ENCODE measurements around the gene DNAAF5. TPM values are rescaled to one million over a fixed set of nuclear protein-coding genes. Genes with fewer than 3 reads are reported as not detected.

DNAAF5 gene
- total RNA-seq, 1 donor from 2014 or later = 45.6 TPM

GRCh38 chr7:711093-711921 is 15.2 kb upstream of the DNAAF5 start:
- no peak overlapping the region for H3K27ac Mint-ChIP-seq
- peaks cover 19% of the 10 kb centered on the region for H3K36me3 Mint-ChIP-seq
- H3K9me3 Mint-ChIP-seq = no peaks in the 10 kb centered on the region
- DNase-seq (ENCODE audit: extremely low spot score, unreplicated experiment) = no peak
- no peak for TF ChIP-seq CTCF (conservative IDR thresholded peaks at IDR 0.05)
- H3K27me3 Mint-ChIP-seq = peaks cover 4% of the 10 kb centered on the region
- H3K4me1 Mint-ChIP-seq (ENCODE audit: unreplicated experiment) = peaks cover 29% of the 10 kb centered on the region
- peak overlapping the region; percentile 76 for H3K4me3 Mint-ChIP-seq

- DNase-seq (ENCODE audit: extremely low spot score, unreplicated experiment) = no peak
- Mint-ChIP-seq H3K36me3 (peaks cover 19% of the 10 kb centered on the region), H3K27me3 (peaks cover 4% of the 10 kb centered on the region), H3K27ac (no peak overlapping the region), H3K4me1 (ENCODE audit: unreplicated experiment) (peaks cover 32% of the 10 kb centered on the region), H3K9me3 (no peaks in the 10 kb centered on the region), H3K4me3 (no peak overlapping the region)
- no peak for TF ChIP-seq CTCF (conservative IDR thresholded peaks at IDR 0.05)
Measured at GRCh38 chr7:711922-712380, 14.5 kb upstream of the DNAAF5 start.

GRCh38 chr7:712381-713138 is 13.9 kb upstream of the DNAAF5 start:
- peak overlapping the region; percentile 84 for H3K4me3 Mint-ChIP-seq
- H3K4me1 Mint-ChIP-seq (ENCODE audit: unreplicated experiment) = peaks cover 27% of the 10 kb centered on the region
- no peak for TF ChIP-seq CTCF (conservative IDR thresholded peaks at IDR 0.05)
- no peaks in the 10 kb centered on the region for H3K9me3 Mint-ChIP-seq
- H3K27ac Mint-ChIP-seq = no peak overlapping the region
- no peak for DNase-seq (ENCODE audit: extremely low spot score, unreplicated experiment)
- peaks cover 13% of the 10 kb centered on the region for H3K36me3 Mint-ChIP-seq
- peaks cover 4% of the 10 kb centered on the region for H3K27me3 Mint-ChIP-seq

GRCh38 chr7:713139-713457 is 13.4 kb upstream of the DNAAF5 start:
- DNase-seq (ENCODE audit: extremely low spot score, unreplicated experiment) = no peak
- H3K36me3 Mint-ChIP-seq = peaks cover 9% of the 10 kb centered on the region
- no peaks in the 10 kb centered on the region for H3K9me3 Mint-ChIP-seq
- no peak for TF ChIP-seq CTCF (conservative IDR thresholded peaks at IDR 0.05)
- H3K4me1 Mint-ChIP-seq (ENCODE audit: unreplicated experiment) = peaks cover 27% of the 10 kb centered on the region
- H3K4me3 Mint-ChIP-seq = peak overlapping the region; percentile 84
- peak overlapping the region; percentile 76 for H3K27ac Mint-ChIP-seq
- peaks cover 4% of the 10 kb centered on the region for H3K27me3 Mint-ChIP-seq

- no peaks in the 10 kb centered on the region for H3K9me3 Mint-ChIP-seq
- H3K27ac Mint-ChIP-seq = peak overlapping the region; percentile 76
- H3K27me3 Mint-ChIP-seq = peaks cover 4% of the 10 kb centered on the region
- peak overlapping the region; percentile 84 for H3K4me3 Mint-ChIP-seq
- DNase-seq (ENCODE audit: extremely low spot score, unreplicated experiment) = no peak
- peaks cover 9% of the 10 kb centered on the region for H3K36me3 Mint-ChIP-seq
- no peak for TF ChIP-seq CTCF (conservative IDR thresholded peaks at IDR 0.05)
- H3K4me1 Mint-ChIP-seq (ENCODE audit: unreplicated experiment) = peaks cover 27% of the 10 kb centered on the region
Measured at GRCh38 chr7:713488-714230, 12.8 kb upstream of the DNAAF5 start.

All from type B pancreatic cell (in vitro differentiated cells).